ENCODE data around the gene ZC3H18. TPM values are rescaled to one million over a fixed set of nuclear protein-coding genes. Genes with fewer than 3 reads are reported as not detected.

ZC3H18 gene
- total RNA-seq, 1 experiment from 2014 or later: 61.8 TPM

GRCh38 chr16:88523309-88524161, 46.7 kb upstream of the ZC3H18 start:
- TF ChIP-seq MYBL2 (CRISPR knock-in tag; IDR thresholded peaks at IDR 0.05): no peak
- TF ChIP-seq ELF4 (CRISPR knock-in tag; IDR thresholded peaks at IDR 0.05; ENCODE audit: low read depth): no peak
- TF ChIP-seq ZNF423 (CRISPR knock-in tag; IDR thresholded peaks at IDR 0.05): no peak
- TF ChIP-seq TCF7 (CRISPR knock-in tag; IDR thresholded peaks at IDR 0.05; ENCODE audit: low read depth): no peak
- TF ChIP-seq OVOL2 (CRISPR knock-in tag; IDR thresholded peaks at IDR 0.05; ENCODE audit: borderline replicate concordance): no peak
- TF ChIP-seq NFE2L1 (CRISPR knock-in tag; IDR thresholded peaks at IDR 0.05): no peak
- TF ChIP-seq SMAD4 (CRISPR knock-in tag; IDR thresholded peaks at IDR 0.05): no peak
- TF ChIP-seq FOXP1 (CRISPR knock-in tag; IDR thresholded peaks at IDR 0.05; ENCODE audit: borderline replicate concordance): no peak
- TF ChIP-seq ATF6 (CRISPR knock-in tag; IDR thresholded peaks at IDR 0.05): no peak
- TF ChIP-seq MLX (CRISPR knock-in tag; IDR thresholded peaks at IDR 0.05): no peak
- TF ChIP-seq, protein P1, sequence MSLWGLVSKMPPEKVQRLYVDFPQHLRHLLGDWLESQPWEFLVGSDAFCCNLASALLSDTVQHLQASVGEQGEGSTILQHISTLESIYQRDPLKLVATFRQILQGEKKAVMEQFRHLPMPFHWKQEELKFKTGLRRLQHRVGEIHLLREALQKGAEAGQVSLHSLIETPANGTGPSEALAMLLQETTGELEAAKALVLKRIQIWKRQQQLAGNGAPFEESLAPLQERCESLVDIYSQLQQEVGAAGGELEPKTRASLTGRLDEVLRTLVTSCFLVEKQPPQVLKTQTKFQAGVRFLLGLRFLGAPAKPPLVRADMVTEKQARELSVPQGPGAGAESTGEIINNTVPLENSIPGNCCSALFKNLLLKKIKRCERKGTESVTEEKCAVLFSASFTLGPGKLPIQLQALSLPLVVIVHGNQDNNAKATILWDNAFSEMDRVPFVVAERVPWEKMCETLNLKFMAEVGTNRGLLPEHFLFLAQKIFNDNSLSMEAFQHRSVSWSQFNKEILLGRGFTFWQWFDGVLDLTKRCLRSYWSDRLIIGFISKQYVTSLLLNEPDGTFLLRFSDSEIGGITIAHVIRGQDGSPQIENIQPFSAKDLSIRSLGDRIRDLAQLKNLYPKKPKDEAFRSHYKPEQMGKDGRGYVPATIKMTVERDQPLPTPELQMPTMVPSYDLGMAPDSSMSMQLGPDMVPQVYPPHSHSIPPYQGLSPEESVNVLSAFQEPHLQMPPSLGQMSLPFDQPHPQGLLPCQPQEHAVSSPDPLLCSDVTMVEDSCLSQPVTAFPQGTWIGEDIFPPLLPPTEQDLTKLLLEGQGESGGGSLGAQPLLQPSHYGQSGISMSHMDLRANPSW (CRISPR knock-in tag; conservative IDR thresholded peaks at IDR 0.05; ENCODE audit: low read depth): no peak
- TF ChIP-seq NR1H2 (CRISPR knock-in tag; IDR thresholded peaks at IDR 0.05): no peak
- no peak for TF ChIP-seq ESRRA (CRISPR knock-in tag; IDR thresholded peaks at IDR 0.05; ENCODE audit: borderline replicate concordance)
- TF ChIP-seq ZNF396 (CRISPR knock-in tag; IDR thresholded peaks at IDR 0.05; ENCODE audit: borderline replicate concordance): no peak
- TF ChIP-seq HMGXB4 (CRISPR knock-in tag; IDR thresholded peaks at IDR 0.05): no peak
- TF ChIP-seq PREB (CRISPR knock-in tag; IDR thresholded peaks at IDR 0.05; ENCODE audit: borderline replicate concordance): no peak
- TF ChIP-seq ETV6 (CRISPR knock-in tag; IDR thresholded peaks at IDR 0.05): no peak
- TF ChIP-seq, protein P2, sequence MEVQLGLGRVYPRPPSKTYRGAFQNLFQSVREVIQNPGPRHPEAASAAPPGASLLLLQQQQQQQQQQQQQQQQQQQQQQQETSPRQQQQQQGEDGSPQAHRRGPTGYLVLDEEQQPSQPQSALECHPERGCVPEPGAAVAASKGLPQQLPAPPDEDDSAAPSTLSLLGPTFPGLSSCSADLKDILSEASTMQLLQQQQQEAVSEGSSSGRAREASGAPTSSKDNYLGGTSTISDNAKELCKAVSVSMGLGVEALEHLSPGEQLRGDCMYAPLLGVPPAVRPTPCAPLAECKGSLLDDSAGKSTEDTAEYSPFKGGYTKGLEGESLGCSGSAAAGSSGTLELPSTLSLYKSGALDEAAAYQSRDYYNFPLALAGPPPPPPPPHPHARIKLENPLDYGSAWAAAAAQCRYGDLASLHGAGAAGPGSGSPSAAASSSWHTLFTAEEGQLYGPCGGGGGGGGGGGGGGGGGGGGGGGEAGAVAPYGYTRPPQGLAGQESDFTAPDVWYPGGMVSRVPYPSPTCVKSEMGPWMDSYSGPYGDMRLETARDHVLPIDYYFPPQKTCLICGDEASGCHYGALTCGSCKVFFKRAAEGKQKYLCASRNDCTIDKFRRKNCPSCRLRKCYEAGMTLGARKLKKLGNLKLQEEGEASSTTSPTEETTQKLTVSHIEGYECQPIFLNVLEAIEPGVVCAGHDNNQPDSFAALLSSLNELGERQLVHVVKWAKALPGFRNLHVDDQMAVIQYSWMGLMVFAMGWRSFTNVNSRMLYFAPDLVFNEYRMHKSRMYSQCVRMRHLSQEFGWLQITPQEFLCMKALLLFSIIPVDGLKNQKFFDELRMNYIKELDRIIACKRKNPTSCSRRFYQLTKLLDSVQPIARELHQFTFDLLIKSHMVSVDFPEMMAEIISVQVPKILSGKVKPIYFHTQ (CRISPR knock-in tag; IDR thresholded peaks at IDR 0.05): no peak
- TF ChIP-seq, protein P3, sequence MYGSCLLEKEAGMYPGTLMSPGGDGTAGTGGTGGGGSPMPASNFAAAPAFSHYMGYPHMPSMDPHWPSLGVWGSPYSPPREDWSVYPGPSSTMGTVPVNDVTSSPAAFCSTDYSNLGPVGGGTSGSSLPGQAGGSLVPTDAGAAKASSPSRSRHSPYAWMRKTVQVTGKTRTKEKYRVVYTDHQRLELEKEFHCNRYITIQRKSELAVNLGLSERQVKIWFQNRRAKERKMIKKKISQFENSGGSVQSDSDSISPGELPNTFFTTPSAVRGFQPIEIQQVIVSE (CRISPR knock-in tag; IDR thresholded peaks at IDR 0.05; ENCODE audit: borderline replicate concordance): no peak
- ChIA-PET POLR2A (no interaction called here), CTCF (interaction anchor here (0.6 to 1.0 kb wide), 2 partner anchors 41 to 71 kb away, joined by 3 read pairs; partner anchors contain the start of gene ZFPM1)
- Mint-ChIP-seq H3K4me1 (peaks cover 6% of the 10 kb centered on the region; the same call in 1 of the 2 replicates), H3K9me3 (peaks cover 14% of the 10 kb centered on the region), H3K36me3 (no peaks in the 10 kb centered on the region), H3K27ac (no peak overlapping the region), H3K27me3 (ENCODE audit: low read depth) (peaks cover 3% of the 10 kb centered on the region; the same call in 1 of the 2 replicates), H3K4me3 (no peak overlapping the region)
- ATAC-seq: no peak
- DNase-seq (ENCODE audit: low spot score): no peak

Measured in WTC11 (cell line).